ENCODE data around the gene MRPS31.

- TF ChIP-seq CTCF (IDR thresholded peaks at IDR 0.05) (no peak), POLR2A (IDR thresholded peaks at IDR 0.05) (no peak), POLR2AphosphoS5 (IDR thresholded peaks at IDR 0.05) (no peak)
These were observed 41.9 kb upstream of the MRPS31 start for GRCh38 chr13:40812724-40813445.
